BE2C (cell line): ENCODE data around the gene LCN12.
A peak's percentile ranks its signal among the peaks of the same experiment; 100 is the strongest.

ENCODE experiments used
- DNase-seq: peaks from one replicate; pipeline ENCODE4 v3.0.0-alpha.2; 2020
- H3K27me3 ChIP-seq: fragments of 250-450 bp; sonication (Bioruptor Pico); 2 replicates; pipeline ENCODE4 v1.5.1; 2020; ENCODE audit warnings: mild to moderate bottlenecking
- H3K36me3 ChIP-seq: fragments of 250-450 bp; sonication (Bioruptor Pico); 2 replicates; pipeline ENCODE4 v1.5.1; 2020; ENCODE audit warnings: mild to moderate bottlenecking
- H3K4me1 ChIP-seq: fragments of 250-450 bp; sonication (Bioruptor Pico); 2 replicates; pipeline ENCODE4 v1.5.1; 2020
- H3K4me3 ChIP-seq: 2 replicates; pipeline ENCODE4 v1.5.1; 2011; ENCODE audit warnings: low read depth, low read length
- H3K9me3 ChIP-seq: fragments of 250-450 bp; sonication (Bioruptor Pico); 2 replicates; pipeline ENCODE4 v1.5.1; 2020
- CTCF ChIP-seq: IDR thresholded peaks from 2 replicates; pipeline ENCODE4 v1.5.1; 2012; ENCODE audit warnings: mild to moderate bottlenecking, low read depth, low read length

Gene LCN12

DNA sequence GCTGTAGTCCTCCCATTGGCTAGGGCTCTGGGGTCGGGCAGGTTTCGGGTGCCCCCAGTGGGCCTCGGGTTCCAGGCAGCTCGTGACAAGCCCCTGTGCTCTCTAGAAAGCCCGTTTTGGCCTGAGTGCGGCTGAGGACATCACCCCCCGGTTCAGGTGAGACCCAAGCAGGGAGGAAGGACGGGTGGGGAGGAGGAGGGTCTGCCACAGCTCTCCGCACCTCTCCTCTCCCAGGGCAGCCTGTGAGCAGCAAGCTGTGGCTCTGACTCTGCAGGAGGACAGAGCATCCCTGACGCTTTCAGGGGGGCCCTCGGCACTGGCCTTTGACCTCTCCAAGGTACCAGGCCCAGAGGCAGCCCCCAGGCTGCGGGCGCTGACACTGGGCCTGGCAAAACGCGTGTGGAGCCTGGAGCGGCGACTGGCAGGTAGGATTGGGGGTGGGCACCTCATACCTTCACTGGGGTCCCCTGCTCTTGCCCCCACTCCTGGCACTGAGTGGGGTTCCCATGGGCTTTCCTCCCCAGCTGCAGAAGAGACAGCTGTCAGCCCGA lies 40.8 kb downstream of the LCN12 start:
- no peak for DNase-seq
- peak overlapping the region; percentile 84 for H3K4me3 ChIP-seq
- peaks cover 19% of the 10 kb centered on the region for H3K4me1 ChIP-seq
- peaks cover 12% of the 10 kb centered on the region for H3K36me3 ChIP-seq
- H3K27me3 ChIP-seq, result no peaks in the 10 kb centered on the region
- H3K9me3 ChIP-seq, result no peaks in the 10 kb centered on the region
- TF ChIP-seq CTCF, result no peak

DNA sequence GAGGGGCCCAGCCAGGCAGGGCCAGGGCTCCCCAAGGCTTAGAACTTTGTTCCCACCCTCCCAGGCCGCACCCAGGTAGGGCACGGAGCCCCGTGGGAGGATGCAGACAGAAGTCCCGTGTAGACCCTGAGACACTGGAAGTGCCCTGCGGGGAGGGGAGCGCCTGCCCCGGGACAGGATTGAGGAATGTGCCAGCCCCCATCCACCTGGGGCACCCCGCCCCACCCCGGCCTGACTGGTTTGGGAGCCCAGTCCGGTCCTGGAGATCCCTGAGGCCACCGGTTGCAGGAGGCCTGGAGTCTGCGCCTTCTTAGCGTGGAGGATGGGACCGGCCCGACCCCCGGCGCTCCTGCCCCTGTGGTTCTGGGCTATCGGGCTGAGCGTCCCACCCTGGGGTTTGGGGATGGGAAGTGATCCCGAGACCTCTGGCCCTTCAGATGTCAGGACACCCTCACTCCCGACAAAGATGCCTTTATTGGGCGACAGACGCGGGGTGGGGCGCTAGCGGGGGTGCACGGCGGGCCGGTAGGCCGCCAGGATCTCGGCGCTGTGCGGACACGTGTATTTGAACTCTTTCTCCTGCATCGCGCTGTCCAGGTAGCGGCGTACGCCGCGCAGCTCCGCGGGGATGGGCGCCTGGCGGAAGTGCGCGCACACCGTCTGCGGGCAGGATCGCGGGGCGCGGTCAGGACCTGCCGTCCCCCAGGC lies 42.3 kb downstream of the LCN12 start:
- TF ChIP-seq CTCF, result no peak
- no peak for DNase-seq
- Histone ChIP-seq H3K4me1 (peaks cover 19% of the 10 kb centered on the region), H3K9me3 (no peaks in the 10 kb centered on the region), H3K36me3 (peaks cover 12% of the 10 kb centered on the region), H3K27me3 (no peaks in the 10 kb centered on the region), H3K4me3 (no peak overlapping the region)

DNA sequence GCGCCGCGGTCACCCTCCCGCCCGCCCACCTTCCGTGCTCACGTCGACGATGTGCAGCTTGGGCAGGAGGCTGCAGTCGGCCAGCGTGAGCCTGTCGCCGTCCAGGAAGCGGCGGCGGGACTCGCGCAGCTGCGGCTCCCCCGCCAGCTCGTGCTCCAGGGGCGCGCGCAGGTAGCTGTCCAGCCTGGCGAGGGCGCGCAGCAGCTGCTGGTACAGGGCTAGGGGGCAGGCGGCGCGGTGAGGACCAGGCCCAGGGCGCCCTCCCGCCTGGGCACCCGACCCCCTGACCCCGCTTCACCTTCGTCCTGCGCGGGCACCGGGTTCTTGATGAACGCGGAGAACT lies 42.8 kb downstream of the LCN12 start:
- Histone ChIP-seq H3K4me1 (peaks cover 19% of the 10 kb centered on the region), H3K27me3 (no peaks in the 10 kb centered on the region), H3K36me3 (peaks cover 12% of the 10 kb centered on the region), H3K9me3 (no peaks in the 10 kb centered on the region), H3K4me3 (no peak overlapping the region)
- TF ChIP-seq CTCF, result no peak
- DNase-seq, result no peak

- Histone ChIP-seq H3K4me1 (peaks cover 19% of the 10 kb centered on the region), H3K27me3 (no peaks in the 10 kb centered on the region), H3K36me3 (peaks cover 12% of the 10 kb centered on the region), H3K9me3 (no peaks in the 10 kb centered on the region), H3K4me3 (no peak overlapping the region)
- DNase-seq, result no peak
- TF ChIP-seq CTCF, result no peak
These were observed 43.3 kb downstream of the LCN12 start for GRCh38 chr9:136995362-136995761.

DNA sequence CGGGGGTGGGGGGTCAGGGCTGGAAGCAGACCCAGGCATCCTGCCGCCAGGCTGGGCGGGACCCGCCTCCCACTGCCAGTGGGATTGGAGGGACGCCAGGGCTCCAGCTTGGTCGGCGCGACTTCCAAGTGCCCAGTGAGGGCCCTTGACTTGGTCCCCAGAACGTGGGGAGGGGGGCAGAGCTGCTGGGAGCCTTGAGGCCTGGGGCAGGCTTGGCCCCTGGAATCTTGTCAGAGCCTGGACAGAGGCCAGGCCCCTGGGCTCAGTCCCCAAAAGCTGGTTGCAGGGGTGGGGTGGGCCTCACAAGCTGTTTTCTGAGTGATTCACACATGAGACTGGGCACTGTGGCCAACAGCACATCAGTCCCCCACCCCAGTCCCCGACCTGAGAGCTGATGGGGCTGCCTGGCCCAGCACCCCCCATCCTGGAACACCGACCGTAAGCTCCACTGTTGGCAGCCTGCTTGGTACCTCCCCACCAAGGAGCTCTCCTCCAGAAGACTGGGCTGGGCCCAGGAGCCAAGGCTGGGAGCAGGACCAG lies 43.8 kb downstream of the LCN12 start:
- peaks cover 19% of the 10 kb centered on the region for H3K4me1 ChIP-seq
- DNase-seq, result peak; percentile 53
- no peak for TF ChIP-seq CTCF

More for the DNA sequence above, 43.8 kb downstream of the LCN12 start:
- no peak overlapping the region for H3K4me3 ChIP-seq
- no peaks in the 10 kb centered on the region for H3K27me3 ChIP-seq
- peaks cover 12% of the 10 kb centered on the region for H3K36me3 ChIP-seq
- H3K9me3 ChIP-seq, result no peaks in the 10 kb centered on the region
